Activated CD8-positive, alpha-beta memory T cell treated with anti-CD3 and anti-CD28 coated beads for 48 hours (primary cell): ENCODE data around the gene YTHDF1.
"Not testable (repeated sequence)": the region's sequence is repeated elsewhere in the genome, so short reads cannot be mapped to it uniquely, and the experiment has no call there.

Experiments used
- DNase-seq, 3 experiments: peaks; one replicate each; pipeline ENCODE4 v3.0.0-alpha.2; 2020; ENCODE audit warnings: low read depth in 2 of 3, low spot score in 2 of 3

YTHDF1 gene

DNA sequence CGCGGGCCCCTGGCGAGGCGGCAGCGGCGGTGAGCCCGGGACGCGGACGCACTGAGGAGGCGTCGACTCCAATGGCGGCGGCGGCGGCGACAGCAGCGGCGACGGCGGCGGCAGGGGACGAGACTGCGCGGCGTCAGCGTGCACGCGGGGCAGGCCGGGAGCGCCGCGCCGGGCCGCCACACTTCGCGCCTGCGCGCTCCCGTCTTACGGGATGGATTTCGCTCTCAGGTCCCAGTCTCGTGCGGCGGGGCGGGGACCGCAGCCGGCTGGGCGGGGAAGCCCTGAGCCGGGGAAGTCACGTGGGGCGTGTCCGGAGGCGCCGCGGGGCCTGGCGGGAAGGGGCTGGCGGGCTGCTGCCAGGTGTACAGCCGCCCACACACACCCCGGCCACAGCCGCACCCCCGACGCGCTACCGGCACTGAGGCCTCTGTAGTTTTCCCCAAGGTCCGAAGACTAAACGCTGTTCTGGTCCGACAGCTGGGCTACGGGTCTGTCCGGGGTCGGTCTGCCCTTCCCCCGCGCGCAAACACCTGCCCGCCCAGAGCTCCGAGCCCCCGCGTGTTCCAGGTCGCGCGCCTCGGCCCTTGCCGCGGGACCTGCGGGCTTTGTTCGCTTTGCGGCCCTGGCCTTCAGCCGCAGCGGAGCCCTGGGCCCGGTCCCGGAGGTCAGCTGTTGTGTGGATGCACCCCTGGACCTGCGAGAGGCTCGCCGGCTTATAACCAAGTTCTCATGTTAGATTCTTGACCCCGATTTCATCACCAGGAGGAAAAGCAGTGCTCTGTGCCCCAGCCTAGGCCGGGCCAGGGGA is at the start of gene YTHDF1:
YTHDF1 (minus strand) TSS at position 91 of the 808 bp plus-strand sequence. CDS start 239 bp downstream, outside the sequence.
- peak; percentile 83 to 93 (median 86) for DNase-seq

- no peak for DNase-seq
Observed at GRCh38 chr20:63264519-63264918, 48.6 kb upstream of the YTHDF1 start.

- DNase-seq: no peak
Observed at GRCh38 chr20:63264000-63264399, 48.1 kb upstream of the YTHDF1 start.

DNA sequence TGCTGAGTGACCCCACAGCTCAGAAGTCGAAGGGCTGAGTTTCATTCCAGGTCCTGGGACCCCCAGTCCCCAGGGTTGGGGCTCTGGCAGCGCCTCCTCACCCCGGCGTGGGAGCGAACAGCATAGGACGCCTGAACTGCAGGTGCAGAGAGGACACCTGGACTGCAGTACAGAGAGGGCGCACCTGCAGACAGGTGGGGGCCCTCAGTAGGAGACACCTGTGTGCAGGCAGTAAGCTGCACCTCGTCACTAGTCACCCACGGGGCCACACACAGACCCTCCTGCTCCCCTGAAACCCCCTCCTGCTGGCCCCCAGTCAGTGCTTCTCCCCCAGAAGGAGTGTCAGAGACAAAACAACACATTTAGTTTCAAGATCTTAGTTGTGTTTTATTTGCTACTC is 46.9 kb upstream of the YTHDF1 start:
- no peak for DNase-seq

GRCh38 chr20:63261795-63262528 is 46.0 kb upstream of the YTHDF1 start:
- no peak for DNase-seq

GRCh38 chr20:63261060-63261794 is 45.3 kb upstream of the YTHDF1 start:
- no peak for DNase-seq

GRCh38 chr20:63260521-63260920 is 44.6 kb upstream of the YTHDF1 start:
- no peak for DNase-seq

DNA sequence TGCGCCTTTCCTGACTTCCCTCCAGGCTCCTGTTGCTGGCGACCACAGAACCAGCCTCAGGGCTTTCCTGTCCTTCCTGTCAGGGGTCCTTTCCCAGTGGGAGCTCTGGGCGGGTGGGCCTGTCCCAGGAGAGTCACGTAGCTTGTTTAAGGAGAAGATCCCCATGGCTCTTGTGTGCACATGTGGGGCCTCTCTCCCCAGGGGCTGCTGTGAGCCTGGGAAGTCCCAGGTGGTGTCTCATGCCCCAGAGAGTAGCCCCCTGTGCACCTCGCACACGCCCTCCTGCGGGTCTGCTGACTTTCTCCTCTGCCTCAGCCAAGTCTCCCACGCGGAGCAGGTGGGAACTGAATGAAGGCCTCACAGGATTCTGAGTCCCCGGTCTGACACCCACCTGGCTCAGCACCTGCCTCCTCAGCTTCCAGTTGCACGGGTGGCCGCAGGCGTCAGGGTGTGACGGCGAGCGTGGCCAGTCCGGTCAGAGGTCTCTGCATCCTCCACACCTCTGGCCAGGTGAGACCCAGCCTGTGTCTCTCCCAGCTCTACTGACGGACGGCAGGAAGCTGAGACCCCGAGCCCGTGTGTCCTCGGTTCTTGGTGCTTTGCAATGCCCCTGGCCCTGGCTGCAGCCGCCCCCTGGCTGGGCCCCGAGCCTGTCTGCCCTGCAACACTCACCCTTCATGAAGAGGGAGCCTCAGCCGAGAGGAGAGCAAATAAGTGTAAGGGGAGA is 44.0 kb upstream of the YTHDF1 start:
- DNase-seq: no peak

DNA sequence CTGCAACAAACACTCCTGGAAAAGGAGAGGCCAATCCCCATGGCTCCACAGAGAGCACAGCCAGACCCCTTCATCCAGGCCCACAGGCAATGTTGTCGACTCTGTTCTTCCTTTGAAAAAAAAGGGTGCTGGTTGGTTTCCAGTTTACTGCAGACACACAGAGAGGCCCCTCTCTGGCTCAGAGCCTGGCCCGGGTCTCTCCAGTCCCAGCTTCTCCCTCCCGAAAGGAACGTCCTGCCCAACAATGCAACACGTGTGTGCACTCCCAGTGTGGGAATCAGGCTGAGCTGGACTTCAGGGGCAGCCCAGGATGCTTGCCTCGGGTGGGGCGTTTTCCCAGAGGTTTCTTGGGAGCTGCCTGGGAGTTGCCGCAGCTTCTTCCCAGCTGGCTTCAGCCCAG is 42.9 kb upstream of the YTHDF1 start:
- no peak for DNase-seq

- no peak for DNase-seq
Observed at GRCh38 chr20:63257629-63258028, 41.7 kb upstream of the YTHDF1 start.

- no peak for DNase-seq
Observed at GRCh38 chr20:63256954-63257353, 41.0 kb upstream of the YTHDF1 start.

DNA sequence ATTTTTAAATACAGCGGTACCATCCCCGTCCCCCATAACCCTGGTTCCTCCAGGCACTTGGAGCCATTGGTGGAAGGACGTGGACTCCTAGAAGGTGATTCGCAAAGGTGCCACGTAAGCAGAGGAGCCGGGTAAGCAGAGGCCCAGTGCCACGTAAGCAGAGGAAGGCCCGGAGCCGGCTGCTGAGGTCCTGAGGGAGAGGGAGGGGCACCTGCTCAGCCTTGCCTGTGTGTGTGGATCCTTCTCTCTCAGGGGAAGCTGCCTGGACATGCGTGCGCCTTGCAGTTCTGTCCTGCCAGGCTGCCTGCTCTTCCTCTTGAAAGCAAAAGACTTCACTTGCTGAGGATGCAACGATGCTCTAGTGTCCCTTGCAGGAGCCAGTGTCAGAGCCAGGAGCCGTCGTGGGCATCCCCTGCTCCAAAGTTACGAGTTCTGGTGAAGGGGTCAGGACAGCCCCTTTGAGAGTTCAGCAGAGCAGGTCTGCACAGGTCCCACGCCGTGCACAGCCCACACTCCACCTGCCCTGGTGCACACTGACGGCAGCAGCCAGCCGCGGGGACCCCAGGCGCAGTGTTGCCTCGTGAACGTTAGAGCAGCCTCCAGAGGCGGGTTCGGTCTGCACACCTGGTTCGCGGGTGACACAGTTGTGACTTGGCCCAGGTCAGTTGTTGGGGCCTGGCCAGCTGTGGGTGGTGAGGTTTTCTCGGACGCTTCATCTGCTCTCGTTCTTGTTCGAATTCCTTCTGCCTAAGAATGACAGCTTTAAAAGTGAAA is 40.2 kb upstream of the YTHDF1 start:
- no peak for DNase-seq

- no peak for DNase-seq
Observed at GRCh38 chr20:63254606-63255384, 38.9 kb upstream of the YTHDF1 start.

GRCh38 chr20:63254232-63254605 is 38.3 kb upstream of the YTHDF1 start, which contains the start of gene NKAIN4:
Gene NKAIN4, minus strand, starts transcription at chr20:63254463. Its CDS starts 13 bp downstream, at chr20:63254450.
- no peak for DNase-seq

DNA sequence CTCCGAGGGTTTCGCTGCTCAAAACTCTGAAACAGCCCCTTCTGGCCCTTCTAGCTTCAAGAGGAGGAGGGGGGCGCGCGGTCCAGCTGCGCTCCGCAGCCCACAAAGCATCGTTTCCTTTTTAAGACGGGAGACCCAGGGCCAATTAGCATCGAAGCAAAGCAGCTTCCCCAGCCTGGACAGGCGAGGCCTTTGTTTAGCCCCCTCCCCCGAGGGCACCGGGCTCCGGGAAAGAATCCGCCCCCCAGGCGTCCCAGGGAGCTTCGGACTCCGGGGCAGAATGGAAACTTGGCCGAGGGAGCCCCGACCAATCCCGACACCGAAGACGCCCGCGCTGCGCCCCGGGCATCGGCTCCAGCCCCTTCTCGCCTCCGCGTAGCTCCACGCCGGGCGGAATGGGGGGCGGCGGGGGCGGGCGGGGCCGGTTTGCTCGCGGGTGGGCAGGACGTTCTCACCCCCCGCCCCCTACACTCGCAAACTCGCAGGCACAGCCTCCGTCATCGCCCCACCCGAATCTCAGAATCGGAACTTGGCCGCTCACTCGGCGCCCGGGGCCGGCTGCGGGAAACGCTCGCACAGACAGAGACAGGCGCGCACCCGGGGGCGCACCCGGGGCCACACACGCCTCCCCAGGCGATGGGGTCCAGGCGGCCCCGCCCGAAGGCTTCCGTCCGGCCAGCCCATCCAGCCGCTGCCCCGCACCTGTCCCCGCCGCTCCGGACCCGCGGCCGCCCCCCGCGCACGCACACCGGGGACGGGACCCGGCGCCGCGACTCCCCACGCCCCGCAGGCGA is 37.7 kb upstream of the YTHDF1 start:
- no peak for DNase-seq

DNA sequence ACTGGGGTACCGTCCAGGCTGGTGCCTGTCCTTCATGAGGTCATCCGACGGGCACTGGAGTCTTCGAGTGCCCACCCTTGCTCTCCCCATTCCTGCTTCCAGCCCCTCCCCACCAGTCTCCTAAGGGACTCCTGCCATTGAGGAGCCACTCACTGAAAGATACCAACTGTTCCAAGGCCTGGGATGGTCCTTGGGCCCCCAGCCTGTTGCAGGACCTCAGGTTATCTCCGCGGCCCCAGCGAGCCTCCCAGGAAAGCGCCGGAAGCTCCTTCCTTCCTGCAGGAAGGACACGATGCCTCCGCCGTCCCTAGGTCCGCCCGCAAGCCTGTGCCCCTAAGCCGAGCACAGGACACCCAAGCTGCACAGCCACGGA is 37.1 kb upstream of the YTHDF1 start:
- DNase-seq: no peak

DNA sequence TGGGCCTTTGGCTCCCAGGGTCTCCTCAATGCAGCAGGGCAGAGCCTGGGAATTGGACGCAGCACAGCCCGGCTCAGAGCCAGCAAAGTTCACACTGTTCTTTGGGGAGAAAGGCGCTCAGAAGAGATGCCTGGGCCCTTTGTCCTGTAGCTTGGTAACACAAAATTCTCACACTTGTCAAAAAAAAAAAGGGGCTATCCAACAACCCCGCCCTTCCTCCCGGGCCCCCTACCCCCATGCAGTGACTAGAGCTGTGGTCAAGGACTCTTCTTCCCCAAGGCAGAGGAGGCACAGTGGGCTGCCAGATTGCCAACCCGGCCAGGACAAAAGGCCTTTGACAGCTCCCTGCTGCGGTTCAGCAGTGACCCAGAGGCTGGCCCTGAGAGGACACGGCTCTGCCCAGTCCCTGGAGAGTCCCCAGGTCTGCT is 36.4 kb upstream of the YTHDF1 start:
- DNase-seq: no peak

DNA sequence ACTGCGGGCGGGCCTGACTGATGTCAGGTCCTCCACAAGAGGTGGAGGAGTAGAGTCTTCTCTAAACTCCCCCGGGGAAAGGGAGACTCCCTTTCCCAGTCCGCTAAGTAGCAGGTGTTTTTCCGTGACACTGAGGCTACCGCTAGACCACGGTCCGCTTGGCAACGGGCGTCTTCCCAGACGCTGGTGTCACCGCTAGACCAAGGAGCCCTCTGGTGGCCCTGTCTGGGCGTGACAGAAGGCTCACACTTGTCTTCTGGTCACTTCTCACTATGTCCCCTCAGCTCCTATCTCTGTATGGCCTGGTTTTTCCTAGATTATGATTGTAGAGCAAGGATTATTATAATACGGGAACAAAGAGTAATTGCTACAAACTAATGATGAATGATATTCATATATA is 35.4 kb upstream of the YTHDF1 start:
- DNase-seq: not testable (repeated sequence)

DNA sequence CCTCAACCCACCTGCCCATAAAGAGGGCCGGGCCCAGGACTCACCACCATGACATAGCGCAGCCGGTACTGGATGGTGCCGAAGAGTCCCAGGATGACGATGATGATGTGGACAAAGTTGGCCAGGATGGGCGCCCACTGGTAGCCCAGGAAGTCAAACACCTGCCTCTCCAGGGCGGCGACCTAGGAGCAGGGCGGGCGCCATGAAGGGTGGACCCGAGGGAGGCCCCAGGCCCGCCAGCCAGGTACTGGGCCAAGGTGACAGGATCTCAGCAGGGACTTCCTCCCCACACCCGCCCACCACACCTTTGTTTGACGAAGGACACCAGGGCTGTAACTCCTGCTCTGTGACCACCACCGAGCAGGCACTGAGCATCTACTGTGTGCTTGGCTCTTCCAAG is 34.0 kb upstream of the YTHDF1 start:
- DNase-seq: no peak
